Esophagus muscularis mucosa (tissue), 4 donors: ENCODE results near the gene SLC22A3. TPM values are rescaled to one million over a fixed set of nuclear protein-coding genes. Genes with fewer than 3 reads are reported as not detected.

Experiments used
- DNase-seq: peaks from one replicate; pipeline ENCODE4 v3.0.0-alpha.2; 2017; ENCODE audit errors: extremely low spot score
- H3K27ac ChIP-seq, 4 donors: fragments of 200-600 bp; sonication (generic); replicated peaks in 1 of 4; 1 replicate in 3 of 4; 2 replicates in 1 of 4; pipeline ENCODE4 v1.5.1; 2016 to 2019; ENCODE audit warnings: mild to moderate bottlenecking in 1 of 4
- H3K27me3 ChIP-seq, 4 donors: fragments of 200-600 bp; sonication (generic); one replicate each; pipeline versions ENCODE4 v1.5.1 to v1.6.0; 2016 to 2019
- H3K36me3 ChIP-seq, 4 donors: fragments of 200-600 bp; sonication (generic); one replicate each; pipeline ENCODE4 v1.5.1; 2016 to 2019
- H3K4me1 ChIP-seq, 4 donors: fragments of 200-600 bp; sonication (generic); one replicate each; pipeline ENCODE4 v1.5.1; 2016 to 2019
- H3K4me3 ChIP-seq, 4 donors: fragments of 200-600 bp; sonication (generic); 1 replicate in 2 of 4; 2 replicates in 2 of 4; pipeline ENCODE4 v1.5.1; 2016 to 2019; ENCODE audit warnings: mild to moderate bottlenecking in 4 of 4, moderate library complexity in 1 of 4
- H3K9me3 ChIP-seq, 4 donors: fragments of 200-600 bp; sonication (generic); 1 replicate in 3 of 4; 2 replicates in 1 of 4; pipeline ENCODE4 v1.5.1; 2016 to 2019
- EP300 ChIP-seq: sonication (generic); formaldehyde crosslinking; IDR thresholded peaks from one replicate; pipeline ENCODE4 v1.6.1; 2017; ENCODE audit warnings: antibody characterized with exemption
- POLR2A ChIP-seq: fragments of 450-650 bp; IDR thresholded peaks from one replicate; pipeline ENCODE4 v1.6.1; 2017; ENCODE audit warnings: antibody characterized with exemption, moderate library complexity, mild to moderate bottlenecking, low read depth
- POLR2AphosphoS5 ChIP-seq, 2 donors: sonication (generic); formaldehyde crosslinking; IDR thresholded peaks; one replicate each; pipeline ENCODE4 v1.6.1; 2017; ENCODE audit warnings: antibody characterized with exemption in 2 of 2
- whole genome bisulfite sequencing: methylation state at CpG from one replicate; pipeline ENCODE4 v1.1.5; 2018; 5-methylcytosine and 5-hydroxymethylcytosine counted together
- intact Hi-C: fragments of 100-400 bp; cut with DNase I; formaldehyde crosslinking; loops from one replicate; pipeline ENCODE4 v1.15.1; 2023
- total RNA-seq, 4 donors: library from RNA; depleted of rRNA; stranded (reverse); fragments of >200 nt; gene quantifications; one replicate each; pipeline versions ENCODE4 v1.1.0 to v1.2.1, GENCODE V29; 2016
- TF ChIP-seq, protein P1 (sequence below), 3 experiments: fragments of 200-600 bp in 2 of 3; fragments of 450-650 bp in 1 of 3; sonication (generic) in 2 of 3; IDR thresholded peaks; one replicate each; pipeline ENCODE4 v1.5.1; 2017 to 2019; ENCODE audit warnings: antibody characterized with exemption in 3 of 3, mild to moderate bottlenecking in 2 of 3, moderate library complexity in 1 of 3

Gene SLC22A3
- total RNA-seq, 4 donors from 2014 or later, result 16.8 to 20.4 (median 18.9) TPM

DNA sequence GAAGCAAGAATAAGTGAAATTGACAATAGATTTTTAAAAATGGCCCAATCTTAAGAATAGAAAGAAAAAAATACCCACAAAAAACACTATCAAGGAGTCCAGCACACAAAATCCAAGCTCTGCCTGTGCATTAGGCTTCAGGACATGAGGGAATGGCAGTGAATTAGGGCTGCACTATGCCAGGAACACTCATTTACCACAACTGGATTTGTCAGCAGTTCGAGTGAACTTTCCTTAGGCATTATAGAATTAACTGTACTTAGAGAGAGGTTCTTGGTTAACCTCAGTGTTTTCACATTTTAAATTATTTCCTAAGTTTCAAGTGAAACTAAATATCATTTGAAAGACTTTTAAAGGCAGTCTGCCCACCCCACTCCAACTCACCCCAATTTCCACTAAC lies 34.8 kb downstream of the SLC22A3 start:
- DNase-seq, result no peak
- intact Hi-C loops, result no loop called here
- H3K4me3 ChIP-seq, result no peak overlapping the region
- no peaks in the 10 kb centered on the region for H3K27me3 ChIP-seq
- no peak overlapping the region for H3K27ac ChIP-seq
- TF ChIP-seq EP300 (no peak), POLR2A (no peak), POLR2AphosphoS5 (IDR thresholded peaks at IDR 0.05) (no peak)
- TF ChIP-seq, protein P1, sequence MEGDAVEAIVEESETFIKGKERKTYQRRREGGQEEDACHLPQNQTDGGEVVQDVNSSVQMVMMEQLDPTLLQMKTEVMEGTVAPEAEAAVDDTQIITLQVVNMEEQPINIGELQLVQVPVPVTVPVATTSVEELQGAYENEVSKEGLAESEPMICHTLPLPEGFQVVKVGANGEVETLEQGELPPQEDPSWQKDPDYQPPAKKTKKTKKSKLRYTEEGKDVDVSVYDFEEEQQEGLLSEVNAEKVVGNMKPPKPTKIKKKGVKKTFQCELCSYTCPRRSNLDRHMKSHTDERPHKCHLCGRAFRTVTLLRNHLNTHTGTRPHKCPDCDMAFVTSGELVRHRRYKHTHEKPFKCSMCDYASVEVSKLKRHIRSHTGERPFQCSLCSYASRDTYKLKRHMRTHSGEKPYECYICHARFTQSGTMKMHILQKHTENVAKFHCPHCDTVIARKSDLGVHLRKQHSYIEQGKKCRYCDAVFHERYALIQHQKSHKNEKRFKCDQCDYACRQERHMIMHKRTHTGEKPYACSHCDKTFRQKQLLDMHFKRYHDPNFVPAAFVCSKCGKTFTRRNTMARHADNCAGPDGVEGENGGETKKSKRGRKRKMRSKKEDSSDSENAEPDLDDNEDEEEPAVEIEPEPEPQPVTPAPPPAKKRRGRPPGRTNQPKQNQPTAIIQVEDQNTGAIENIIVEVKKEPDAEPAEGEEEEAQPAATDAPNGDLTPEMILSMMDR (IDR thresholded peaks at IDR 0.05), result no peak
- no peaks in the 10 kb centered on the region for H3K36me3 ChIP-seq
- WGBS, result 73% methylated on average over 1 of the region's 1 CpG
- H3K4me1 ChIP-seq, result peaks cover 18 to 47% (median 25%) of the 10 kb centered on the region in 4 donors
- peaks cover 0 to 10% (median 0%) of the 10 kb centered on the region in 4 donors for H3K9me3 ChIP-seq

GRCh38 chr6:160386869-160387530 lies 38.8 kb downstream of the SLC22A3 start:
- TF ChIP-seq EP300 (no peak), POLR2AphosphoS5 (IDR thresholded peaks at IDR 0.05) (peak in 1 of 2 donors; percentile 19), POLR2A (no peak)
- TF ChIP-seq, protein P1 (IDR thresholded peaks at IDR 0.05), result no peak
- Histone ChIP-seq H3K9me3 (peaks cover 0 to 10% (median 0%) of the 10 kb centered on the region in 4 donors), H3K27me3 (no peaks in the 10 kb centered on the region), H3K27ac (peak overlapping the region in 3 of 4 donors; percentile 31 to 71 (median 62)), H3K4me3 (no peak overlapping the region), H3K36me3 (no peaks in the 10 kb centered on the region), H3K4me1 (peaks cover 25 to 43% (median 29%) of the 10 kb centered on the region in 4 donors)
- intact Hi-C loops, result no loop called here
- WGBS, result 70% methylated on average over 5 of the region's 5 CpGs
- DNase-seq, result no peak

DNA sequence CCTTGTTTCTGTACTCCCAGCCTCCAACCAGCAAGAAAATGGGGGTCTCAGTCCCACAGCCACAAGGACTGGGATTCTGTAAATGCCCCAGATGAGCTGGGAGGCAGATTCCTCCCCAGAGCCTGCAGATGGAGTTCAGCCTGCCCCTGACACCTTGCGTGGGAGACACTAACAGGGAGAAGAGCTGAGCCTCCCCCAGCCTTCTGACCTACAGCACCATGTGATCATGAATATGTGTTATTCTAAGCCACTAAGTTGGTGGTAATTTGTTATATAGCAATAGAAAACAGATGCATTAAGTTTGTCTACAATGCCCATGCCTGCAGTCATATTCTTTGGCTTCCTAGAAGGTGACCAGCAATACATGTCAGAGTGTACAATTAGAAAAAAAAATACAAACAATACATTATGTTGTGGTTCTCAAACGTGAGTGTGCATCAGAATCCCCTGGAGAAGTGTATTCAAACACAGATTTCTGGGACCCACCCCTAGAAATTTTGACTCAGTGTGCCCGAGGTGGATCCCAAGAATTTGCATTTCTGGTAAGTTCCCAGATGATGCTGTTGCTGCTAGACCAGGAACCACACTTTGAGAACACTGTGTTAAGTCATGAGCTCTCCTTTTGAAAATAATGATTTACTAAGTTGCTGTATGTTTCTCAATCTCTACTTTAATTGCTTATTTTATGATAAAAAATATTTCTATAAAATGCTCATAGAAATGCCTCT lies 39.9 kb downstream of the SLC22A3 start:
- DNase-seq, result no peak

GRCh38 chr6:160388922-160389321 lies 40.7 kb downstream of the SLC22A3 start:
- Histone ChIP-seq H3K27ac (peak overlapping the region in 2 of 4 donors; percentile 51 to 62), H3K36me3 (no peaks in the 10 kb centered on the region), H3K9me3 (no peaks in the 10 kb centered on the region), H3K4me3 (no peak overlapping the region), H3K4me1 (peaks cover 25 to 46% (median 31%) of the 10 kb centered on the region in 4 donors), H3K27me3 (no peaks in the 10 kb centered on the region)
- no peak for DNase-seq
- WGBS, result 78% methylated on average over 4 of the region's 4 CpGs
- intact Hi-C loops, result no loop called here
- TF ChIP-seq, protein P1 (IDR thresholded peaks at IDR 0.05), result no peak
- TF ChIP-seq EP300, result no peak
- no peak for TF ChIP-seq POLR2A
- TF ChIP-seq POLR2AphosphoS5 (IDR thresholded peaks at IDR 0.05), result no peak

More for the DNA sequence above, 39.9 kb downstream of the SLC22A3 start:
- Histone ChIP-seq H3K4me1 (peaks cover 25 to 46% (median 31%) of the 10 kb centered on the region in 4 donors), H3K27ac (peak overlapping the region in 2 of 4 donors; percentile 62 to 71), H3K9me3 (peaks cover 0 to 1% (median 0%) of the 10 kb centered on the region in 4 donors), H3K36me3 (no peaks in the 10 kb centered on the region), H3K4me3 (no peak overlapping the region), H3K27me3 (no peaks in the 10 kb centered on the region)
- intact Hi-C loops, result no loop called here
- TF ChIP-seq, protein P1 (IDR thresholded peaks at IDR 0.05), result no peak
- TF ChIP-seq POLR2A (no peak), EP300 (no peak), POLR2AphosphoS5 (IDR thresholded peaks at IDR 0.05) (no peak)
- 60% methylated on average over 3 of the region's 3 CpGs for whole genome bisulfite sequencing
